Fibroblast of lung (primary cell): ENCODE measurements around the gene EPHA8. TPM values are rescaled to one million over a fixed set of nuclear protein-coding genes. Genes with fewer than 3 reads are reported as not detected.
A peak's percentile ranks its signal among the peaks of the same experiment; 100 is the strongest.

Experiments
- DNase-seq, 2 donors: peaks; one replicate each; pipeline versions ENCODE4 v3.0.0 to v3.0.0-alpha.2; 2010; ENCODE audit warnings: low read depth in 2 of 2
- H2AFZ ChIP-seq: 2 replicates; pipeline ENCODE4 v1.5.1; 2012; ENCODE audit warnings: low read length, control low read depth, inconsistent platforms
- H3K27ac ChIP-seq: 2 replicates; pipeline ENCODE4 v1.5.1; 2011; ENCODE audit warnings: low read length, control low read depth; ENCODE audit not compliant: insufficient read depth
- H3K27me3 ChIP-seq: 2 replicates; pipeline ENCODE4 v1.5.1; 2011; ENCODE audit warnings: mild to moderate bottlenecking, low read length; ENCODE audit not compliant: control insufficient read depth, insufficient read depth
- H3K36me3 ChIP-seq: 2 replicates; pipeline ENCODE4 v1.5.1; 2011; ENCODE audit warnings: low read length; ENCODE audit not compliant: control insufficient read depth, insufficient read depth
- H3K4me1 ChIP-seq: 2 replicates; pipeline ENCODE4 v1.5.1; 2011; ENCODE audit warnings: low read length; ENCODE audit not compliant: control insufficient read depth, insufficient read depth; ENCODE audit errors: extremely low read depth
- H3K4me2 ChIP-seq: 2 replicates; pipeline ENCODE4 v1.5.1; 2011; ENCODE audit warnings: low read length, control low read depth; ENCODE audit not compliant: insufficient read depth; ENCODE audit errors: extremely low read depth
- H3K4me3 ChIP-seq, 4 experiments: fragments of 200-600 bp in 1 of 4; sonication (generic) in 1 of 4; replicated peaks in 1 of 4; 2 replicates each; pipeline ENCODE4 v1.5.1; 2011 to 2016; ENCODE audit warnings: low read length in 4 of 4, low read depth in 3 of 4, mild to moderate bottlenecking in 3 of 4, control low read depth in 2 of 4, inconsistent platforms in 1 of 4, mixed read lengths in 1 of 4; ENCODE audit not compliant: insufficient read depth in 1 of 4; ENCODE audit errors: control extremely low read depth in 1 of 4
- H3K79me2 ChIP-seq: 2 replicates; pipeline ENCODE4 v1.5.1; 2012; ENCODE audit warnings: mild to moderate bottlenecking, low read length, inconsistent platforms; ENCODE audit not compliant: control insufficient read depth, insufficient read depth
- H3K9ac ChIP-seq: 2 replicates; pipeline ENCODE4 v1.5.1; 2011; ENCODE audit warnings: mild to moderate bottlenecking, low read length, control low read depth; ENCODE audit not compliant: insufficient read depth
- H3K9me3 ChIP-seq: 2 replicates; pipeline ENCODE4 v1.5.1; 2012; ENCODE audit warnings: low read depth, low read length; ENCODE audit not compliant: control insufficient read depth, insufficient read depth
- H4K20me1 ChIP-seq: 2 replicates; pipeline ENCODE4 v1.5.1; 2011; ENCODE audit warnings: low read length; ENCODE audit not compliant: control insufficient read depth, insufficient read depth; ENCODE audit errors: extremely low read depth
- EZH2 ChIP-seq: IDR thresholded peaks from 2 replicates; pipeline ENCODE4 v1.5.1; 2012; ENCODE audit warnings: low read length, control low read depth, mild to moderate bottlenecking; ENCODE audit errors: missing control alignments
- polyA plus RNA-seq, 2 donors: library from polyadenylated mRNA; depleted of rRNA in 1 of 2; stranded (reverse) in 1 of 2; unstranded in 1 of 2; fragments of >200 nt; gene quantifications; 2 replicates each; pipeline ENCODE4 v1.2.1, GENCODE V29; 2011 to 2012; ENCODE audit warnings: missing spikeins in 1 of 2
- total RNA-seq: library from RNA; depleted of rRNA; stranded (reverse); fragments of >200 nt; gene quantifications from 2 replicates; pipeline ENCODE4 v1.2.1, GENCODE V29; 2014
- TF ChIP-seq, protein P1 (sequence below), 2 donors: IDR thresholded peaks in 1 of 2; conservative IDR thresholded peaks in 1 of 2; 1 replicate in 1 of 2; 2 replicates in 1 of 2; pipeline ENCODE4 v1.5.1; 2011 to 2012; ENCODE audit warnings: low read length in 2 of 2, control low read depth in 1 of 2, inconsistent platforms in 1 of 2, low read depth in 1 of 2, mild to moderate bottlenecking in 1 of 2

EPHA8 gene
- total and polyA plus RNA-seq, 2 donors (not counting 1 experiment from before 2014, with no cell fraction given): not detected

DNA sequence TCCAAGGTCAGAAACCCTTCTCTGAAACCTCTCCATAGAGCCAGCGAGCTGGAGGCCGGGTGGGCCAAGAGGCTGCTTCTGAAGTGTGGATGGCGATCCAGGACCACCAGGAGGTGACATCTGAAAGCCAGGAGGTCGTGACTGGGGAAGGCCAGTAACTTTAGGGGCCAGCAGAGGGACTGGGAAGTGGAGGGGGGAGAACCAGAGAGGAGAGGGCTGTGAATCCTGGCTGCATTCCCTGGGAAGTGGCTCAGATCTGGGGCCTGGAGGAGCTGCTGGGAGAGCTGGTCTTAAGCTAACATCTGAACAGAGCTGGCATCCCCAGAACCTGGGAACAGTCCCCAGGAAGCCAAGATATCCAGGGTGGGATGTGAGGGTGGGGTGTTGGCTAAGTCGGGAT is 11.3 kb upstream of the EPHA8 start:
- H3K36me3 ChIP-seq: no peaks in the 10 kb centered on the region
- TF ChIP-seq EZH2: no peak
- TF ChIP-seq, protein P1, sequence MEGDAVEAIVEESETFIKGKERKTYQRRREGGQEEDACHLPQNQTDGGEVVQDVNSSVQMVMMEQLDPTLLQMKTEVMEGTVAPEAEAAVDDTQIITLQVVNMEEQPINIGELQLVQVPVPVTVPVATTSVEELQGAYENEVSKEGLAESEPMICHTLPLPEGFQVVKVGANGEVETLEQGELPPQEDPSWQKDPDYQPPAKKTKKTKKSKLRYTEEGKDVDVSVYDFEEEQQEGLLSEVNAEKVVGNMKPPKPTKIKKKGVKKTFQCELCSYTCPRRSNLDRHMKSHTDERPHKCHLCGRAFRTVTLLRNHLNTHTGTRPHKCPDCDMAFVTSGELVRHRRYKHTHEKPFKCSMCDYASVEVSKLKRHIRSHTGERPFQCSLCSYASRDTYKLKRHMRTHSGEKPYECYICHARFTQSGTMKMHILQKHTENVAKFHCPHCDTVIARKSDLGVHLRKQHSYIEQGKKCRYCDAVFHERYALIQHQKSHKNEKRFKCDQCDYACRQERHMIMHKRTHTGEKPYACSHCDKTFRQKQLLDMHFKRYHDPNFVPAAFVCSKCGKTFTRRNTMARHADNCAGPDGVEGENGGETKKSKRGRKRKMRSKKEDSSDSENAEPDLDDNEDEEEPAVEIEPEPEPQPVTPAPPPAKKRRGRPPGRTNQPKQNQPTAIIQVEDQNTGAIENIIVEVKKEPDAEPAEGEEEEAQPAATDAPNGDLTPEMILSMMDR (conservative IDR thresholded peaks at IDR 0.05 in 1 of 2, IDR thresholded peaks at IDR 0.05 in 1 of 2; ENCODE audit: low read depth in 1 of 2, low read length in 2 of 2): no peak
- DNase-seq: no peak
- no peak overlapping the region for H3K9ac ChIP-seq
- no peak overlapping the region for H3K27ac ChIP-seq
- H3K79me2 ChIP-seq: no peaks in the 10 kb centered on the region
- H3K27me3 ChIP-seq: peaks cover 37% of the 10 kb centered on the region
- H3K4me1 ChIP-seq: no peaks in the 10 kb centered on the region
- no peak overlapping the region for H3K4me2 ChIP-seq
- H2AFZ ChIP-seq: no peak overlapping the region
- H4K20me1 ChIP-seq: no peaks in the 10 kb centered on the region
- no peak overlapping the region for H3K4me3 ChIP-seq
- no peaks in the 10 kb centered on the region for H3K9me3 ChIP-seq

DNA sequence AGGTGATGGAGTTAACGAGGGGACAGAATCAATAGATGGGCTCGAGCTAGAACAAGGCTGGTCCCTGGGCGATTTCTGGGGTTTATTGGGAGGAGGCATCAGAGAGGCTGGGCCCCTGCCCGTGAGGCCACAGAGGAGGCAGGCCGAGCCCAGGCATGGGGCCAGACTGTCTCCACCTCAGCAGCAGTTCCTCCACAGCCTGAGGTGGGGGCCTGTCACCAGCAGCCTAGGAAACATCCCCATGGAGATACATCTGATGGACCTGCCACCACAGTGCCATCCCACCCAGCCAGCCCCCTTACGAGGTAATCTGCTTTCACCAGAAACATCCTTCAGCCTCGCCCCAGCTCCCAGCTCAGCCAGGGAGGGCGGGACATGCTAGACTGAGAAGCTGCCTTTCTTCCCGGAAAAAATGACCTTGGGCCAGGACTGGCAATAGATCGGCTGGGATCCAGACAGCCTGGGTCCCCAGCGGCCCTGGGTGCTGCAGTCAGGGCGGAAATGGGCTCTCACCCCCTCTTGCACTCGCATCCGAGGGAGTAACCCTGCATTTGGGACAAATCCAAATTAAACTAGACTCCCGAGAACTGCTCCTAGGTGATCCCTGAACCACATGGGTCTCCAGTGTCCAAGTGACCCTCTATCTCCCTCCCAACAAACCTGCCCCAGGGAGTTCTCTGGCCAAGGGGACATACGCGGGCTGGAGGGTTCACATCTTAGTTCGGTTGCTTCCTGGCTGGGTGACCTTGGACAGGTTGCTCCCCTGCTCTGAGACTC is 10.0 kb upstream of the EPHA8 start:
- H2AFZ ChIP-seq: no peak overlapping the region
- no peak for DNase-seq

DNA sequence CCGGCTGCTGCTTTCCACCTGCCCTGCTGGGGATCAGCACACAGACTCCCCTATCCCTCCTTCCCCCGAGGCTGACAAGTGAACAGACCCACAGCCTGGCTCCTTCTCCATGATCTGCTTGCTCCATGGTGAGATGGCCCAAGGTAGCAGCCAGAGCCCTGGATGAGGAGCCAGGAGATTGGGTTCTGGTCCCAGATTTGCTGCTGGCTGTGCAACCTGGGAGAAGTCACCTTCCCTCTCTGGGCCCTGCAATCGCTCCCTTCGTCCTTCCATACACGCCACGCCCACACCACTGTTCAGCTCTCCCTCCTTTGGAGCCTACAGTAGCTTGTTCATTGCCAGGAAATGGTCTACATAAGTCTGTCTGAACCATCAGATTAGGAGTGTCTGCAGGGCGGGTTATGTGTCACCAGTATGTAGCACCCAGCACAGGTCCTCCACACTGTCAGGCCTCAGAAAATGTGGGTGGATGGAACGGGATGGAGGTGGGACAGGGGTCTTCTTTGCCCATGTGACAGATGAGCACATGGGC is 9.2 kb upstream of the EPHA8 start:
- Histone ChIP-seq H2AFZ (no peak overlapping the region), H3K9ac (no peak overlapping the region), H3K4me2 (no peak overlapping the region), H3K27me3 (peaks cover 22% of the 10 kb centered on the region), H3K4me1 (no peaks in the 10 kb centered on the region), H3K79me2 (no peaks in the 10 kb centered on the region), H3K36me3 (no peaks in the 10 kb centered on the region), H3K27ac (no peak overlapping the region), H3K4me3 (no peak overlapping the region), H4K20me1 (no peaks in the 10 kb centered on the region), H3K9me3 (no peaks in the 10 kb centered on the region)
- TF ChIP-seq, protein P1 (conservative IDR thresholded peaks at IDR 0.05 in 1 of 2, IDR thresholded peaks at IDR 0.05 in 1 of 2; ENCODE audit: low read depth in 1 of 2, low read length in 2 of 2): no peak
- TF ChIP-seq EZH2: peak; percentile 27
- DNase-seq: no peak

More for the DNA sequence above, 10.0 kb upstream of the EPHA8 start:
- Histone ChIP-seq H3K4me3 (no peak overlapping the region), H3K36me3 (no peaks in the 10 kb centered on the region), H3K79me2 (no peaks in the 10 kb centered on the region), H3K4me1 (no peaks in the 10 kb centered on the region), H3K27me3 (peaks cover 25% of the 10 kb centered on the region), H3K9ac (no peak overlapping the region), H3K4me2 (no peak overlapping the region), H4K20me1 (no peaks in the 10 kb centered on the region), H3K9me3 (no peaks in the 10 kb centered on the region), H3K27ac (no peak overlapping the region)
- TF ChIP-seq, protein P1 (conservative IDR thresholded peaks at IDR 0.05 in 1 of 2, IDR thresholded peaks at IDR 0.05 in 1 of 2; ENCODE audit: low read depth in 1 of 2, low read length in 2 of 2): no peak
- TF ChIP-seq EZH2: no peak
